Measurements from ENCODE around the gene PIGBOS1.

DNA sequence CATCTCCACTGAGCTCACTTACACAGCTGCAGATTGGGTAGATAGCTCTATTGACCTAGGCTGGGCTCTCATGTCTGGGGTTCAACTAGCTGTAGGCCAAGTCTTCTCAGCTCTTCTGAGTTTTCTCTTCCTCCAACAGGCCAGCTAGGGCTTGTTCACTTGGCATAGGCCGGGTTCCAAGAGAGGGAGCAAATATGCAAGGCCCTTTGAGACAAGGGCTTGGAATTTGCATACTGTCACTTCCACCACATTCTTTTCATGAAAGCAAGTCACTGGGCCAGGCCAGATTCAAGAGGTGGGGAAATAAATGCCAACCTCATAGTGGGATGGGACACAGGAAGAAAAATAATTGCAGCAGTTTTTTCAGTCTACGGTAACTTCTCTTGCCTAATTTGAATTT is 25.3 kb upstream of the PIGBOS1 start:
- TF ChIP-seq, protein P1, sequence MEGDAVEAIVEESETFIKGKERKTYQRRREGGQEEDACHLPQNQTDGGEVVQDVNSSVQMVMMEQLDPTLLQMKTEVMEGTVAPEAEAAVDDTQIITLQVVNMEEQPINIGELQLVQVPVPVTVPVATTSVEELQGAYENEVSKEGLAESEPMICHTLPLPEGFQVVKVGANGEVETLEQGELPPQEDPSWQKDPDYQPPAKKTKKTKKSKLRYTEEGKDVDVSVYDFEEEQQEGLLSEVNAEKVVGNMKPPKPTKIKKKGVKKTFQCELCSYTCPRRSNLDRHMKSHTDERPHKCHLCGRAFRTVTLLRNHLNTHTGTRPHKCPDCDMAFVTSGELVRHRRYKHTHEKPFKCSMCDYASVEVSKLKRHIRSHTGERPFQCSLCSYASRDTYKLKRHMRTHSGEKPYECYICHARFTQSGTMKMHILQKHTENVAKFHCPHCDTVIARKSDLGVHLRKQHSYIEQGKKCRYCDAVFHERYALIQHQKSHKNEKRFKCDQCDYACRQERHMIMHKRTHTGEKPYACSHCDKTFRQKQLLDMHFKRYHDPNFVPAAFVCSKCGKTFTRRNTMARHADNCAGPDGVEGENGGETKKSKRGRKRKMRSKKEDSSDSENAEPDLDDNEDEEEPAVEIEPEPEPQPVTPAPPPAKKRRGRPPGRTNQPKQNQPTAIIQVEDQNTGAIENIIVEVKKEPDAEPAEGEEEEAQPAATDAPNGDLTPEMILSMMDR (conservative IDR thresholded peaks at IDR 0.05; ENCODE audit: low read depth, low read length), result no peak
- no peak for TF ChIP-seq EZH2 (IDR thresholded peaks at IDR 0.05; ENCODE audit: borderline replicate concordance, low read depth, low read length, poor library complexity, severe bottlenecking)
